K562 (cell line): ENCODE measurements around the gene SNRPA. TPM values are rescaled to one million over a fixed set of nuclear protein-coding genes. Genes with fewer than 3 reads are reported as not detected.

ENCODE experiments used
- ATAC-seq: fragments of 200-7000 bp; cut with Tn5 transposase; 3 replicates; pipeline ENCODE4 v1.9.1; 2020; ENCODE audit warnings: moderate library complexity
- BruUV-seq: library from RNA; stranded (reverse); fragments of 400-500 nt; replicated peaks from 2 replicates; lab custom pipeline; 2021; lab: Mats Ljungman, UMichigan
- CTCF ChIA-PET: fragments of 300-600 bp; formaldehyde crosslinking; extraction: SDS; loops from one replicate; lab custom pipeline; 2021; ENCODE audit warnings: low intra/inter-chr PET ratio; lab: Yijun Ruan, JAX
- POLR2A ChIA-PET: fragments of 300-600, 350-650 bp; sonication (Branson Sonifier 250); formaldehyde crosslinking; extraction: SDS; loops from one replicate; lab custom pipeline; 2021; ENCODE audit warnings: antibody characterized with exemption, inconsistent platforms; lab: Yijun Ruan, JAX
- DNase-seq, 4 experiments: peaks; one replicate each; pipeline versions ENCODE4 v3.0.0 to v3.0.0-alpha.2; 2011 to 2018; ENCODE audit warnings: low spot score in 3 of 4, mixed read lengths in 3 of 4; ENCODE audit errors: extremely low read depth in 1 of 4
- FAIRE-seq: peaks from 2 replicates; lab custom pipeline; 2011; peaks lifted over from hg19 to GRCh38; lab: Jason Lieb, UNC
- H2AFZ ChIP-seq: 2 replicates; pipeline ENCODE4 v1.6.0; 2011; ENCODE audit warnings: low read depth, low read length, control low read depth, inconsistent platforms
- H3K27ac ChIP-seq: fragments of 200-600 bp; 3 replicates; pipeline ENCODE4 v1.8.0; 2011; ENCODE audit warnings: low read depth, mild to moderate bottlenecking, control low read depth, inconsistent platforms, low read length, moderate library complexity, mixed read lengths; ENCODE audit errors: extremely low read depth
- H3K27me3 ChIP-seq, 2 experiments: fragments of 300-600 bp in 1 of 2; 2 replicates in 1 of 2; 3 replicates in 1 of 2; pipeline versions ENCODE4 v1.6.0 to v1.8.0; 2011; ENCODE audit warnings: inconsistent platforms in 2 of 2, low read length in 2 of 2, mild to moderate bottlenecking in 1 of 2, mixed read lengths in 1 of 2, moderate library complexity in 1 of 2; ENCODE audit not compliant: control insufficient read depth in 2 of 2, insufficient read depth in 2 of 2
- H3K36me3 ChIP-seq: fragments of 300-600 bp; 3 replicates; pipeline ENCODE4 v1.8.0; 2011; ENCODE audit warnings: mild to moderate bottlenecking, low read length, inconsistent platforms; ENCODE audit not compliant: control insufficient read depth, insufficient read depth
- H3K4me1 ChIP-seq, 2 experiments: fragments of 200-600 bp in 1 of 2; replicated peaks in 1 of 2; 2 replicates in 1 of 2; 3 replicates in 1 of 2; pipeline versions ENCODE4 v1.5.1 to v1.8.0; 2011; ENCODE audit warnings: inconsistent platforms in 2 of 2, low read length in 2 of 2, mild to moderate bottlenecking in 1 of 2, mixed read lengths in 1 of 2, moderate library complexity in 1 of 2; ENCODE audit not compliant: control insufficient read depth in 2 of 2, insufficient read depth in 2 of 2
- H3K4me2 ChIP-seq: 2 replicates; pipeline ENCODE4 v1.6.1; 2011; ENCODE audit warnings: low read length, control low read depth, inconsistent platforms, mixed read lengths; ENCODE audit not compliant: insufficient read depth
- H3K4me3 ChIP-seq: fragments of 200-600 bp; sonication (generic), shearing (Covaris generic); 2 replicates; pipeline ENCODE4 v1.5.1; 2016; ENCODE audit warnings: control low read depth, inconsistent platforms
- H3K79me2 ChIP-seq: fragments of 200-600 bp; 3 replicates; pipeline ENCODE4 v1.8.0; 2011; ENCODE audit warnings: low read length, inconsistent platforms; ENCODE audit not compliant: control insufficient read depth, insufficient read depth
- H3K9ac ChIP-seq, 2 experiments: 2 replicates each; pipeline versions ENCODE4 v1.6.0 to v1.6.1; 2011; ENCODE audit warnings: low read depth in 2 of 2, low read length in 2 of 2, control low read depth in 1 of 2, inconsistent platforms in 1 of 2, mild to moderate bottlenecking in 1 of 2, mixed read lengths in 1 of 2; ENCODE audit not compliant: insufficient read depth in 1 of 2
- H3K9me1 ChIP-seq: one replicate; pipeline ENCODE4 v1.6.0; 2011; ENCODE audit warnings: inconsistent platforms, mild to moderate bottlenecking, low read length, moderate library complexity; ENCODE audit not compliant: control insufficient read depth, insufficient read depth
- H3K9me3 ChIP-seq: replicated peaks from 2 replicates; pipeline ENCODE4 v1.5.1; 2011; ENCODE audit warnings: low read depth, low read length, inconsistent platforms; ENCODE audit not compliant: control insufficient read depth, insufficient read depth
- H4K20me1 ChIP-seq: replicated peaks from 2 replicates; pipeline ENCODE4 v1.6.1; 2011; ENCODE audit warnings: low read length, inconsistent platforms, mixed read lengths; ENCODE audit not compliant: control insufficient read depth, insufficient read depth
- CBX3 ChIP-seq, 2 experiments: IDR thresholded peaks; 1 replicate in 1 of 2; 2 replicates in 1 of 2; pipeline ENCODE4 v1.6.1; 2012; ENCODE audit warnings: inconsistent platforms in 2 of 2, low read length in 2 of 2, borderline replicate concordance in 1 of 2, control low read depth in 1 of 2
- ERF ChIP-seq: fragments of 450-650 bp; formaldehyde crosslinking; IDR thresholded peaks from 2 replicates; pipeline ENCODE4 v1.4.0; 2020; ENCODE audit warnings: mild to moderate bottlenecking, mixed read lengths
- JUN ChIP-seq, 2 experiments: sonication (generic) in 1 of 2; formaldehyde crosslinking in 1 of 2; IDR thresholded peaks; 2 replicates each; pipeline versions ENCODE4 v1.6.1 to v1.8.0; 2012 to 2022; ENCODE audit warnings: borderline replicate concordance in 2 of 2, mild to moderate bottlenecking in 2 of 2, improper control_type of control experiment in 1 of 2, low read depth in 1 of 2, low read length in 1 of 2, missing genetic modification reagents in 1 of 2
- KDM1A ChIP-seq, 2 experiments: fragments of 450-650 bp; IDR thresholded peaks; 2 replicates each; pipeline ENCODE4 v1.6.1; 2016; ENCODE audit warnings: mild to moderate bottlenecking in 2 of 2
- KDM4B ChIP-seq, 2 experiments: fragments of 450-650 bp in 1 of 2; sonication (generic) in 1 of 2; IDR thresholded peaks; 2 replicates each; pipeline ENCODE4 v1.6.1; 2016 to 2017; ENCODE audit warnings: borderline replicate concordance in 2 of 2, antibody characterized with exemption in 1 of 2, low read depth in 1 of 2, mild to moderate bottlenecking in 1 of 2
- MAFF ChIP-seq: IDR thresholded peaks from 2 replicates; pipeline ENCODE4 v1.6.1; 2012; ENCODE audit warnings: low read length, improper control_type of control experiment
- NR2F6 ChIP-seq: fragments of 450-650 bp; formaldehyde crosslinking; IDR thresholded peaks from 2 replicates; pipeline ENCODE4 v1.4.0; 2020; ENCODE audit warnings: mild to moderate bottlenecking
- PHF20 ChIP-seq: fragments of 450-650 bp; IDR thresholded peaks from 2 replicates; pipeline ENCODE4 v1.6.1; 2018; ENCODE audit not compliant: partially characterized antibody
- POLR2AphosphoS5 ChIP-seq: IDR thresholded peaks from 2 replicates; pipeline ENCODE4 v1.6.1; 2011; ENCODE audit warnings: mild to moderate bottlenecking, low read depth, low read length, moderate library complexity; ENCODE audit not compliant: control insufficient read depth, insufficient read depth
- RBM25 ChIP-seq: fragments of 200-400 bp; formaldehyde crosslinking; IDR thresholded peaks from 2 replicates; pipeline ENCODE4 v1.6.1; 2018; ENCODE audit warnings: low read length, low read depth, moderate library complexity; ENCODE audit not compliant: severe bottlenecking
- SNIP1 ChIP-seq: fragments of 450-650 bp; IDR thresholded peaks from 2 replicates; pipeline ENCODE4 v1.7.1; 2017; ENCODE audit warnings: low read depth, mild to moderate bottlenecking
- ZBTB1 ChIP-seq: sonication (generic); formaldehyde crosslinking; IDR thresholded peaks from 2 replicates; pipeline ENCODE4 v1.8.1; 2023; ENCODE audit warnings: missing genetic modification reagents, low read depth, mild to moderate bottlenecking, borderline replicate concordance
- ZC3H8 ChIP-seq: fragments of 450-650 bp; IDR thresholded peaks from 2 replicates; pipeline ENCODE4 v1.6.1; 2017
- ZNF609 ChIP-seq: sonication (generic); formaldehyde crosslinking; IDR thresholded peaks from 2 replicates; pipeline ENCODE4 v1.8.1; 2023; ENCODE audit warnings: missing genetic modification reagents, mild to moderate bottlenecking, borderline replicate concordance
- ZNF655 ChIP-seq: fragments of 250-450 bp; sonication (Bioruptor Pico); IDR thresholded peaks from 2 replicates; pipeline ENCODE4 v1.5.0; 2021
- WGBS: fragments of 100-300 bp; shearing (Covaris generic); methylation state at CpG from one replicate; pipeline ENCODE4 v1.1.6; 2016; ENCODE audit warnings: low coverage, mixed read lengths; ENCODE audit not compliant: insufficient coverage; ENCODE audit errors: missing lambda C conversion rate; 5-methylcytosine and 5-hydroxymethylcytosine counted together
- in situ Hi-C: fragments of 300-500 bp; cut with MboI; formaldehyde crosslinking; loops from 4 replicates; pipeline ENCODE4 v1.15.0; 2018; ENCODE audit warnings: inconsistent platforms, mixed read lengths
- intact Hi-C: fragments of 100-400 bp; cut with micrococcal nuclease; formaldehyde crosslinking; loops from 2 replicates; pipeline ENCODE4 v1.14.2; 2022
- polyA plus RNA-seq, 8 experiments: library from polyadenylated mRNA; depleted of rRNA in 4 of 8; stranded (reverse) in 5 of 8; unstranded in 3 of 8; fragments of >200 nt; fragmentation: Nextera tagmentation in 2 of 8; fragmentation: Illumina TruSeq in 1 of 8; extraction: Ambion mirVana in 2 of 8; extraction: Trizol in 1 of 8; gene quantifications; 2 replicates each; pipeline versions ENCODE4 v1.2.1 to v1.2.3, GENCODE V29; 2011 to 2014; ENCODE audit warnings: inconsistent platforms in 1 of 8, missing spikeins in 1 of 8
- total RNA-seq, 7 experiments: library from RNA; depleted of rRNA in 6 of 7; stranded (reverse); fragments of >200 nt in 6 of 7; fragmentation: Illumina TruSeq in 2 of 7; extraction: Trizol in 2 of 7; gene quantifications; 2 replicates each; pipeline versions ENCODE4 v1.2.1 to v1.2.3, GENCODE V29; 2011 to 2021; ENCODE audit warnings: low replicate concordance in 1 of 7

The SNRPA gene
- total and polyA plus RNA-seq, 9 of the 15 experiments (the other 6 are each of a cell fraction or from before 2014, with no cell fraction given) = 16.3 to 311 (median 193) TPM

DNA sequence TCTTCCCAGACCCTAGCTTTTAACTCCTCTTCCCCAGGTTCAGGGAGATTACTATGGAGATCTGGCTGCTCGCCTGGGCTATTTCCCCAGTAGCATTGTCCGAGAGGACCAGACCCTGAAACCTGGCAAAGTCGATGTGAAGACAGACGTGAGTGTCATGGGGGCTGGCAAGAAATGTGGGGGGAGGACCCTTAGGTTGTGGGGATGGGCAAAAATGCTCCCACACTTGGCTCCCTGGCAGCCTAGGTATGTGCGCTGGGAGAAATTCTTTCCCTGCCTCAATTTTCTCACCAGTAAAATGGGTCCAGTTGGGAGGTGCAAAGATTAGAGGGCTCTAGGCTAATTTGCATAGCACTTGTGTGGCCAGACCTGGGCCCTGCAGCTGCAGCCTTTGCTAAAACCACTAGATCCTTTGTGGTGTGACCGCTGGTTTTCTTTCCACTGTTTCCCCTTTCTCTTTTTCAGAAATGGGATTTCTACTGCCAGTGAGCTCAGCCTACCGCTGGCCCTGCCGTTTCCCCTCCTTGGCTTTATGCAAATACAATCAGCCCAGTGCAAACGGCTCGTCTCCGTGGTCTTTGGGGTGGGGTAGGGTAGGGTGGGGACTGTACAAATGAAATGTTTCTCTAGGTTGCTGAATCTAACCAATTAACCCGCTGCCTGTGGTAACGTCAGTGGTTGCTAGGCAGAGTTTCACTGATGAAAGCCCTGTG is 26.1 kb downstream of the SNRPA start:
- Histone ChIP-seq H3K4me3 (peak overlapping the region; percentile 84), H3K4me1 (peaks cover 12 to 18% of the 10 kb centered on the region in 2 experiments; a peak in 3 of 5 replicates), H2AFZ (peak overlapping the region; percentile 97), H4K20me1 (no peaks in the 10 kb centered on the region), H3K9me1 (no peaks in the 10 kb centered on the region), H3K27me3 (no peaks in the 10 kb centered on the region), H3K9ac (peak overlapping the region; percentile 73 to 82; a peak in 3 of 4 replicates), H3K9me3 (no peaks in the 10 kb centered on the region), H3K36me3 (no peaks in the 10 kb centered on the region), H3K4me2 (peak overlapping the region; percentile 100), H3K27ac (peak overlapping the region; percentile 90), H3K79me2 (no peaks in the 10 kb centered on the region)
- ATAC-seq (peak; percentile 89), DNase-seq (peak; percentile 74 to 94 (median 82)), FAIRE-seq (peak; percentile 98)
- in situ Hi-C loops (no loop called here), intact Hi-C loops (no loop called here)
- POLR2A ChIA-PET = interaction anchor here (0.5 to 3.1 kb wide), 16 partner anchors 9 to 58 kb away, joined by 3 to 26 read pairs (median 7); partner anchors contain the start of genes ACTMAP, EGLN2 and SNRPA
- BruUV-seq = TSS peak; percentile 55
- CTCF ChIA-PET = no interaction called here
- WGBS = 7% methylated on average over 13 of the region's 13 CpGs
- TF ChIP-seq JUN (IDR thresholded peaks at IDR 0.05; ENCODE audit: borderline replicate concordance, low read depth, low read length) (no peak), JUN (CRISPR knock-in tag; IDR thresholded peaks at IDR 0.05; ENCODE audit: borderline replicate concordance) (no peak), POLR2AphosphoS5 (no peak), NR2F6 (CRISPR knock-in tag) (no peak), RBM25 (peak; percentile 96), KDM4B (IDR thresholded peaks at IDR 0.05; ENCODE audit: borderline replicate concordance in 2 of 2, low read depth in 1 of 2) (no peak), ERF (no peak), CBX3 (IDR thresholded peaks at IDR 0.05; ENCODE audit: borderline replicate concordance in 1 of 2, low read length in 2 of 2) (peak in 1 of 2 experiments; percentile 68; a peak in 1 of 3 replicates), KDM1A (IDR thresholded peaks at IDR 0.05) (peak; percentile 87 to 96), PHF20 (peak; percentile 37), MAFF (peak; percentile 13; the same call in 1 of the 2 replicates), ZNF655 (CRISPR knock-in tag) (no peak), SNIP1 (no peak), ZNF609 (CRISPR knock-in tag) (no peak), ZBTB1 (CRISPR knock-in tag) (peak; percentile 92), ZC3H8 (no peak)
